Measurements from ENCODE around the gene AFAP1. TPM values are rescaled to one million over a fixed set of nuclear protein-coding genes. Genes with fewer than 3 reads are reported as not detected.

The AFAP1 gene
- total RNA-seq, 4 donors from 2014 or later, result 8.2 to 22.3 (median 15.2) TPM

- 80 to 81% methylated on average over 2 of the region's 2 CpGs for WGBS, 2 donors
- intact Hi-C loops (cut with DNase I; ENCODE audit: low total_unique reads), result no loop called here
- no peak for DNase-seq (ENCODE audit: low spot score in 2 of 2)
- TF ChIP-seq POLR2A (IDR thresholded peaks at IDR 0.05) (no peak), CTCF (IDR thresholded peaks at IDR 0.05) (no peak)
- no peak overlapping the region for H3K4me3 ChIP-seq (ENCODE audit: low read depth, poor library complexity, severe bottlenecking)
Observed at GRCh38 chr4:7907142-7907541, 32.5 kb downstream of the AFAP1 start.

GRCh38 chr4:7906171-7906701, 33.4 kb downstream of the AFAP1 start:
- intact Hi-C loops (cut with DNase I; ENCODE audit: low total_unique reads), result no loop called here
- no peak for TF ChIP-seq POLR2A (IDR thresholded peaks at IDR 0.05)
- no peak for TF ChIP-seq CTCF (IDR thresholded peaks at IDR 0.05)
- no peak overlapping the region for H3K4me3 ChIP-seq (ENCODE audit: low read depth, poor library complexity, severe bottlenecking)
- 59 to 60% methylated on average over 10 of the region's 10 CpGs for WGBS, 2 donors
- no peak for DNase-seq (ENCODE audit: low spot score in 2 of 2)

- no peak overlapping the region for H3K4me3 ChIP-seq (ENCODE audit: low read depth, poor library complexity, severe bottlenecking)
- WGBS, 2 donors, result 39 to 52% methylated on average over 10 of the region's 10 CpGs
- no peak for DNase-seq (ENCODE audit: low spot score in 2 of 2)
- intact Hi-C loops (cut with DNase I; ENCODE audit: low total_unique reads), result no loop called here
- no peak for TF ChIP-seq CTCF (IDR thresholded peaks at IDR 0.05)
Observed at GRCh38 chr4:7904952-7905915, 34.4 kb downstream of the AFAP1 start.

- TF ChIP-seq CTCF (IDR thresholded peaks at IDR 0.05), result no peak
- TF ChIP-seq POLR2A (IDR thresholded peaks at IDR 0.05), result no peak
- intact Hi-C loops (cut with DNase I; ENCODE audit: low total_unique reads), result no loop called here
- DNase-seq (ENCODE audit: low spot score in 2 of 2), result no peak
- 53 to 55% methylated on average over 14 of the region's 14 CpGs for WGBS, 2 donors
- no peak overlapping the region for H3K4me3 ChIP-seq (ENCODE audit: low read depth, poor library complexity, severe bottlenecking)
Observed at GRCh38 chr4:7903791-7904516, 35.7 kb downstream of the AFAP1 start.

GRCh38 chr4:7902826-7903225, 36.8 kb downstream of the AFAP1 start:
- DNase-seq (ENCODE audit: low spot score in 2 of 2), result no peak
- TF ChIP-seq CTCF (IDR thresholded peaks at IDR 0.05) (no peak), POLR2A (IDR thresholded peaks at IDR 0.05) (no peak)
- no peak overlapping the region for H3K4me3 ChIP-seq (ENCODE audit: low read depth, poor library complexity, severe bottlenecking)
- 61% methylated on average over 2 of the region's 2 CpGs for WGBS, 2 donors
- intact Hi-C loops (cut with DNase I; ENCODE audit: low total_unique reads), result no loop called here

All from lower leg skin (tissue), 4 donors.